Adrenal gland (tissue), 12 donors: Measurements from ENCODE around the gene GAL3ST3. TPM values are rescaled to one million over a fixed set of nuclear protein-coding genes. Genes with fewer than 3 reads are reported as not detected.

ENCODE experiments used
- DNase-seq, 7 donors: peaks; one replicate each; pipeline ENCODE4 v3.0.0-alpha.2; 2019 to 2020
- H3K27ac ChIP-seq, 5 donors: fragments of 200-600 bp; sonication (generic) in 4 of 5; 1 replicate in 3 of 5; 2 replicates in 2 of 5; pipeline versions ENCODE4 v1.5.1 to v1.8.0; 2016 to 2020; ENCODE audit warnings: mild to moderate bottlenecking in 1 of 5
- H3K27me3 ChIP-seq: fragments of 200-600 bp; 2 replicates; pipeline ENCODE4 v1.8.0; 2021
- H3K36me3 ChIP-seq, 2 donors: fragments of 200-600 bp; replicated peaks in 1 of 2; 1 replicate in 1 of 2; 2 replicates in 1 of 2; pipeline versions ENCODE4 v1.5.1 to v1.8.0; 2018 to 2022
- H3K4me1 ChIP-seq, 2 donors: fragments of 200-600 bp; replicated peaks in 1 of 2; 1 replicate in 1 of 2; 2 replicates in 1 of 2; pipeline versions ENCODE4 v1.5.1 to v1.8.0; 2018 to 2021
- H3K4me3 ChIP-seq, 4 donors: fragments of 200-600 bp; sonication (generic) in 3 of 4; one replicate each; pipeline ENCODE4 v1.5.1; 2016 to 2018
- H3K9me3 ChIP-seq, 3 donors: fragments of 200-600 bp; sonication (generic) in 1 of 3; replicated peaks in 1 of 3; 1 replicate in 2 of 3; 2 replicates in 1 of 3; pipeline versions ENCODE4 v1.5.1 to v1.8.0; 2016 to 2021
- CTCF ChIP-seq, 6 experiments: fragments of 450-650 bp in 4 of 6; fragments of 200-600 bp in 2 of 6; sonication (generic) in 1 of 6; IDR thresholded peaks; 1 replicate in 5 of 6; 2 replicates in 1 of 6; pipeline versions ENCODE4 v1.5.1 to v1.8.0; 2016 to 2021; ENCODE audit warnings: antibody characterized with exemption in 6 of 6, mild to moderate bottlenecking in 2 of 6, moderate library complexity in 1 of 6
- POLR2A ChIP-seq, 2 donors: fragments of 450-650 bp; IDR thresholded peaks; one replicate each; pipeline ENCODE4 v1.6.1; 2017; ENCODE audit warnings: antibody characterized with exemption in 2 of 2, mild to moderate bottlenecking in 2 of 2, moderate library complexity in 1 of 2
- WGBS, 4 donors: extraction: QIAGEN DNeasy Blood & Tissue Kit in 2 of 4; methylation state at CpG; one replicate each; pipeline versions ENCODE4 v1.1.5 to v1.1.7; 2013 to 2017; 5-methylcytosine and 5-hydroxymethylcytosine counted together
- intact Hi-C, 2 donors: fragments of 100-400 bp; cut with DNase I; formaldehyde crosslinking; loops; one replicate each; pipeline versions ENCODE4 v1.14.1 to v1.15.0; 2022 to 2023
- polyA plus RNA-seq, 3 donors: library from polyadenylated mRNA; stranded (reverse); fragments of 200-250 nt in 2 of 3; fragments of 350-450 nt in 1 of 3; fragmentation: Illumina TruSeq in 1 of 3; extraction: RNeasy Lipid Tissue Mini Kit (QIAGEN cat#74804) in 1 of 3; gene quantifications; one replicate each; pipeline ENCODE4 v1.2.3, GENCODE V29; 2013 to 2014
- total RNA-seq, 9 donors: library from RNA; depleted of rRNA in 4 of 9; stranded (reverse); fragments of >200 nt in 4 of 9; fragments of 120-200 nt in 1 of 9; fragmentation: NEBNext Ultra II Directional in 1 of 9; extraction: Animal tissue kit (Norgen Biotek cat#: 25700) in 1 of 9; gene quantifications; one replicate each; pipeline versions ENCODE4 v1.1.0 to v1.2.4, GENCODE V29; 2013 to 2023
- donor health status: healthy with polysubstance abuse.
- donor health status: Bipolar disorder and iron deficiency.
- donor health status: DM: yes; HTN: yes; CAD: no.
- donor health status: DM: no; HTN: no; CAD: no.
- donor health status: DM: no; HTN: no; CAD: no.
- donor health status: DM: yes; HTN: yes; CAD: no.

The GAL3ST3 gene
- total and polyA plus RNA-seq, 12 donors = 0.11 to 0.41 (median 0.22) TPM; not detected in 8

- Histone ChIP-seq H3K4me3 (no peak overlapping the region), H3K36me3 (no peaks in the 10 kb centered on the region), H3K27ac (no peak overlapping the region), H3K9me3 (no peaks in the 10 kb centered on the region), H3K27me3 (peaks cover 7% of the 10 kb centered on the region), H3K4me1 (peaks cover under 1 to 8% of the 10 kb centered on the region in 2 donors)
- WGBS, 4 donors = 58 to 73% (median 68%) methylated on average over 9 to 11 of the region's 11 CpGs
- intact Hi-C loops = no loop called here
- DNase-seq = no peak
- TF ChIP-seq POLR2A (IDR thresholded peaks at IDR 0.05) (no peak), CTCF (IDR thresholded peaks at IDR 0.05) (no peak)
These were observed 1.2 kb downstream of the GAL3ST3 start for GRCh38 chr11:66047541-66048365.

GRCh38 chr11:66046901-66047300 is 2.1 kb downstream of the GAL3ST3 start:
- WGBS, 4 donors = 69 to 89% (median 82%) methylated on average over 3 of the region's 3 CpGs
- Histone ChIP-seq H3K9me3 (no peaks in the 10 kb centered on the region), H3K36me3 (no peaks in the 10 kb centered on the region), H3K4me1 (peaks cover 0 to 7% of the 10 kb centered on the region in 2 donors), H3K27me3 (peaks cover 7% of the 10 kb centered on the region), H3K4me3 (no peak overlapping the region), H3K27ac (no peak overlapping the region)
- intact Hi-C loops = no loop called here
- DNase-seq = no peak
- TF ChIP-seq POLR2A (IDR thresholded peaks at IDR 0.05) (no peak), CTCF (IDR thresholded peaks at IDR 0.05) (no peak)

- no peak overlapping the region for H3K4me3 ChIP-seq
- H3K27me3 ChIP-seq = peaks cover 7% of the 10 kb centered on the region
- no peak overlapping the region for H3K27ac ChIP-seq
- H3K36me3 ChIP-seq = no peaks in the 10 kb centered on the region
- no peaks in the 10 kb centered on the region for H3K9me3 ChIP-seq
- 12 to 33% (median 16%) methylated on average over 3 to 11 of the region's 11 CpGs for WGBS, 4 donors
- no peaks in the 10 kb centered on the region for H3K4me1 ChIP-seq
- TF ChIP-seq CTCF (IDR thresholded peaks at IDR 0.05) (peak; percentile 70 to 93 (median 89)), POLR2A (IDR thresholded peaks at IDR 0.05) (no peak)
- DNase-seq = peak; percentile 68 to 82 (median 78)
- intact Hi-C loops = no loop called here
These were observed 3.8 kb downstream of the GAL3ST3 start for GRCh38 chr11:66045177-66045639.

GRCh38 chr11:66044757-66045156 is 4.2 kb downstream of the GAL3ST3 start:
- Histone ChIP-seq H3K36me3 (no peaks in the 10 kb centered on the region), H3K4me3 (no peak overlapping the region), H3K27ac (no peak overlapping the region), H3K27me3 (peaks cover 7% of the 10 kb centered on the region), H3K9me3 (no peaks in the 10 kb centered on the region), H3K4me1 (no peaks in the 10 kb centered on the region)
- TF ChIP-seq POLR2A (IDR thresholded peaks at IDR 0.05) (no peak), CTCF (IDR thresholded peaks at IDR 0.05) (no peak)
- intact Hi-C loops = no loop called here
- 32 to 47% (median 38%) methylated on average over 6 of the region's 6 CpGs for WGBS, 4 donors
- DNase-seq = no peak
